Smooth muscle cell (in vitro differentiated cells): ENCODE measurements around the gene DUS2. TPM values are rescaled to one million over a fixed set of nuclear protein-coding genes. Genes with fewer than 3 reads are reported as not detected.

Experiments
- DNase-seq: peaks from one replicate; lab custom pipeline; 2025; ENCODE audit not compliant: unreplicated experiment; lab: John Stamatoyannopoulos, UW
- H2AFZ ChIP-seq: fragments of 200-600 bp; sonication (generic); 2 replicates; pipeline ENCODE4 v1.6.0; 2016; ENCODE audit warnings: antibody characterized with exemption, low read depth, mild to moderate bottlenecking
- H3F3A ChIP-seq: fragments of 200-600 bp; sonication (generic); 2 replicates; pipeline ENCODE4 v1.6.0; 2017; ENCODE audit warnings: antibody characterized with exemption, low read depth
- H3K27ac ChIP-seq: fragments of 200-600 bp; sonication (generic); 2 replicates; pipeline ENCODE4 v1.5.1; 2016; ENCODE audit warnings: low read depth, mild to moderate bottlenecking
- H3K27me3 ChIP-seq: fragments of 200-600 bp; sonication (generic); 2 replicates; pipeline ENCODE4 v1.6.1; 2016; ENCODE audit warnings: low read depth, mild to moderate bottlenecking
- H3K36me3 ChIP-seq: fragments of 200-600 bp; sonication (generic); 2 replicates; pipeline ENCODE4 v1.5.1; 2016; ENCODE audit warnings: low read depth
- H3K4me1 ChIP-seq: fragments of 200-600 bp; sonication (generic); 2 replicates; pipeline ENCODE4 v1.5.1; 2016; ENCODE audit warnings: low read depth
- H3K4me2 ChIP-seq: fragments of 200-600 bp; sonication (generic); 2 replicates; pipeline ENCODE4 v1.6.0; 2016; ENCODE audit warnings: mild to moderate bottlenecking
- H3K4me3 ChIP-seq: fragments of 200-600 bp; sonication (generic); 2 replicates; pipeline ENCODE4 v1.5.1; 2016; ENCODE audit warnings: mild to moderate bottlenecking
- H3K79me2 ChIP-seq: fragments of 200-600 bp; sonication (generic); 2 replicates; pipeline ENCODE4 v1.6.0; 2016; ENCODE audit warnings: low read depth, mild to moderate bottlenecking
- H3K9ac ChIP-seq: fragments of 200-600 bp; sonication (generic); 2 replicates; pipeline ENCODE4 v1.6.0; 2016; ENCODE audit warnings: low read depth
- H3K9me3 ChIP-seq: fragments of 200-600 bp; sonication (generic); replicated peaks from 2 replicates; pipeline ENCODE4 v1.5.1; 2016; ENCODE audit warnings: low read depth
- H4K20me1 ChIP-seq: fragments of 200-600 bp; sonication (generic); 2 replicates; pipeline ENCODE4 v1.6.0; 2016; ENCODE audit warnings: low read depth
- CTCF ChIP-seq: fragments of 200-600 bp; sonication (generic); IDR thresholded peaks from 2 replicates; pipeline ENCODE4 v1.5.1; 2017; ENCODE audit warnings: borderline replicate concordance, mild to moderate bottlenecking, antibody characterized with exemption; ENCODE audit not compliant: insufficient read depth, poor library complexity, severe bottlenecking
- WGBS: methylation state at CpG from one replicate; pipeline ENCODE4 v1.1.7; 2016; ENCODE audit warnings: low lambda C conversion rate; 5-methylcytosine and 5-hydroxymethylcytosine counted together
- polyA plus RNA-seq: library from polyadenylated mRNA; unstranded; fragments of >200 nt; fragmentation: Nextera tagmentation; extraction: Ambion mirVana; gene quantifications from 2 replicates; pipeline ENCODE4 v1.2.1, GENCODE V29; 2016
- total RNA-seq: library from RNA; depleted of rRNA; stranded (reverse); fragments of >200 nt; gene quantifications from 2 replicates; pipeline ENCODE4 v1.2.3, GENCODE V29; 2014

DUS2 gene
- total and polyA plus RNA-seq, 2 experiments from 2014 or later: 12.1 to 23.5 TPM

- Histone ChIP-seq H2AFZ (no peak overlapping the region), H3K27ac (no peak overlapping the region), H3K9me3 (no peaks in the 10 kb centered on the region), H3K79me2 (no peaks in the 10 kb centered on the region), H3K4me3 (no peak overlapping the region), H3K36me3 (no peaks in the 10 kb centered on the region), H3K4me2 (no peak overlapping the region), H3K27me3 (no peaks in the 10 kb centered on the region), H3K9ac (no peak overlapping the region), H3F3A (no peaks in the 10 kb centered on the region), H3K4me1 (no peaks in the 10 kb centered on the region), H4K20me1 (no peaks in the 10 kb centered on the region)
- DNase-seq: no peak
- 98% methylated on average over 3 of the region's 3 CpGs for WGBS
- no peak for TF ChIP-seq CTCF
These were observed 53.5 kb downstream of the DUS2 start for GRCh38 chr16:68076560-68076959.

GRCh38 chr16:68077866-68078700 lies 55.0 kb downstream of the DUS2 start:
- no peak for TF ChIP-seq CTCF
- WGBS: 97% methylated on average over 7 of the region's 7 CpGs
- Histone ChIP-seq H3K4me1 (no peaks in the 10 kb centered on the region), H3K27me3 (no peaks in the 10 kb centered on the region), H3K9me3 (no peaks in the 10 kb centered on the region), H3K4me3 (no peak overlapping the region), H3K36me3 (no peaks in the 10 kb centered on the region), H4K20me1 (no peaks in the 10 kb centered on the region), H3K9ac (no peak overlapping the region), H3F3A (peaks cover 2% of the 10 kb centered on the region), H3K4me2 (no peak overlapping the region), H2AFZ (no peak overlapping the region), H3K79me2 (no peaks in the 10 kb centered on the region), H3K27ac (no peak overlapping the region)
- DNase-seq: no peak

- TF ChIP-seq CTCF: no peak
- Histone ChIP-seq H3K9ac (no peak overlapping the region), H4K20me1 (no peaks in the 10 kb centered on the region), H3K4me2 (no peak overlapping the region), H3K4me3 (no peak overlapping the region), H3K27ac (no peak overlapping the region), H3K9me3 (no peaks in the 10 kb centered on the region), H3K4me1 (peaks cover 5% of the 10 kb centered on the region), H3K36me3 (no peaks in the 10 kb centered on the region), H3F3A (peaks cover 9% of the 10 kb centered on the region), H3K27me3 (no peaks in the 10 kb centered on the region), H3K79me2 (no peaks in the 10 kb centered on the region), H2AFZ (no peak overlapping the region)
- DNase-seq: no peak
- WGBS: 96% methylated on average over 8 of the region's 8 CpGs
These were observed 55.8 kb downstream of the DUS2 start for GRCh38 chr16:68078701-68079375.

- no peak overlapping the region for H2AFZ ChIP-seq
- no peak overlapping the region for H3K27ac ChIP-seq
- H3K4me1 ChIP-seq: peaks cover 9% of the 10 kb centered on the region
- peaks cover 14% of the 10 kb centered on the region for H3F3A ChIP-seq
- no peak for DNase-seq
- no peaks in the 10 kb centered on the region for H3K36me3 ChIP-seq
- H3K4me3 ChIP-seq: no peak overlapping the region
- H4K20me1 ChIP-seq: no peaks in the 10 kb centered on the region
- no peak overlapping the region for H3K4me2 ChIP-seq
- no peak for TF ChIP-seq CTCF
- H3K79me2 ChIP-seq: no peaks in the 10 kb centered on the region
- no peak overlapping the region for H3K9ac ChIP-seq
- no peaks in the 10 kb centered on the region for H3K27me3 ChIP-seq
- H3K9me3 ChIP-seq: no peaks in the 10 kb centered on the region
These were observed 56.2 kb downstream of the DUS2 start for GRCh38 chr16:68079376-68079625.
